Nephron (organoid): ENCODE measurements around the gene ARHGAP12.

Experiments used
- H3K27ac Mint-ChIP-seq, 3 experiments: 2 replicates each; pipeline ENCODE4 v1.8.0; 2020; ENCODE audit warnings: mixed read lengths in 3 of 3, mild to moderate bottlenecking in 2 of 3, moderate library complexity in 1 of 3
- H3K27me3 Mint-ChIP-seq: 2 replicates; pipeline ENCODE4 v1.8.0; 2021; ENCODE audit warnings: low read depth, mild to moderate bottlenecking, moderate library complexity, mixed read lengths
- H3K36me3 Mint-ChIP-seq: 2 replicates; pipeline ENCODE4 v1.8.0; 2020; ENCODE audit warnings: low read depth, mixed read lengths
- H3K4me1 Mint-ChIP-seq: 2 replicates; pipeline ENCODE4 v1.8.0; 2020; ENCODE audit warnings: mixed read lengths
- H3K4me3 Mint-ChIP-seq, 3 experiments: 2 replicates each; pipeline ENCODE4 v1.8.0; 2020; ENCODE audit warnings: mild to moderate bottlenecking in 3 of 3, mixed read lengths in 3 of 3, moderate library complexity in 2 of 3
- H3K9me3 Mint-ChIP-seq: 2 replicates; pipeline ENCODE4 v1.8.0; 2020; ENCODE audit warnings: mixed read lengths
- CTCF ChIP-seq, 3 experiments: fragments of 200-600 bp; sonication (generic); IDR thresholded peaks; one replicate each; pipeline ENCODE4 v1.5.0; 2021; ENCODE audit warnings: antibody characterized with exemption in 3 of 3; ENCODE audit not compliant: unreplicated experiment in 3 of 3

ARHGAP12 gene

GRCh38 chr10:31878486-31878885, 50.1 kb downstream of the ARHGAP12 start:
- Mint-ChIP-seq H3K36me3 (peaks cover 3% of the 10 kb centered on the region), H3K9me3 (no peaks in the 10 kb centered on the region), H3K27me3 (no peaks in the 10 kb centered on the region), H3K27ac (peak overlapping the region in 2 of 3 experiments; percentile 39 to 75), H3K4me3 (no peak overlapping the region), H3K4me1 (peaks cover 12% of the 10 kb centered on the region)
- no peak for TF ChIP-seq CTCF (IDR thresholded peaks at IDR 0.05; ENCODE audit: unreplicated experiment in 3 of 3)

GRCh38 chr10:31876652-31877352, 51.8 kb downstream of the ARHGAP12 start:
- no peaks in the 10 kb centered on the region for H3K27me3 Mint-ChIP-seq
- H3K4me3 Mint-ChIP-seq, result peak overlapping the region in 2 of 3 experiments; percentile 0 to 32
- H3K9me3 Mint-ChIP-seq, result no peaks in the 10 kb centered on the region
- no peak for TF ChIP-seq CTCF (IDR thresholded peaks at IDR 0.05; ENCODE audit: unreplicated experiment in 3 of 3)
- no peaks in the 10 kb centered on the region for H3K36me3 Mint-ChIP-seq
- peak overlapping the region; percentile 34 to 69 (median 64) for H3K27ac Mint-ChIP-seq
- H3K4me1 Mint-ChIP-seq, result peaks cover 12% of the 10 kb centered on the region

- no peaks in the 10 kb centered on the region for H3K27me3 Mint-ChIP-seq
- peaks cover 12% of the 10 kb centered on the region for H3K4me1 Mint-ChIP-seq
- H3K27ac Mint-ChIP-seq, result no peak overlapping the region
- TF ChIP-seq CTCF (IDR thresholded peaks at IDR 0.05; ENCODE audit: unreplicated experiment in 3 of 3), result no peak
- H3K4me3 Mint-ChIP-seq, result no peak overlapping the region
- H3K9me3 Mint-ChIP-seq, result no peaks in the 10 kb centered on the region
- no peaks in the 10 kb centered on the region for H3K36me3 Mint-ChIP-seq
These were observed 53.0 kb downstream of the ARHGAP12 start for GRCh38 chr10:31875608-31876007.

- no peak overlapping the region for H3K27ac Mint-ChIP-seq
- no peak for TF ChIP-seq CTCF (IDR thresholded peaks at IDR 0.05; ENCODE audit: unreplicated experiment in 3 of 3)
- H3K36me3 Mint-ChIP-seq, result no peaks in the 10 kb centered on the region
- H3K27me3 Mint-ChIP-seq, result no peaks in the 10 kb centered on the region
- no peak overlapping the region for H3K4me3 Mint-ChIP-seq
- no peaks in the 10 kb centered on the region for H3K9me3 Mint-ChIP-seq
- H3K4me1 Mint-ChIP-seq, result peaks cover 12% of the 10 kb centered on the region
These were observed 54.9 kb downstream of the ARHGAP12 start for GRCh38 chr10:31873724-31874123.

GRCh38 chr10:31871266-31872065, 57.2 kb downstream of the ARHGAP12 start:
- no peak for TF ChIP-seq CTCF (IDR thresholded peaks at IDR 0.05; ENCODE audit: unreplicated experiment in 3 of 3)
- Mint-ChIP-seq H3K27ac (no peak overlapping the region), H3K27me3 (no peaks in the 10 kb centered on the region), H3K36me3 (no peaks in the 10 kb centered on the region), H3K4me1 (peaks cover 6% of the 10 kb centered on the region), H3K4me3 (no peak overlapping the region), H3K9me3 (no peaks in the 10 kb centered on the region)
